SW 1271 (cell line): ENCODE results near the gene AP2A2.
"Not testable (repeated sequence)": the region's sequence is repeated elsewhere in the genome, so short reads cannot be mapped to it uniquely, and the experiment has no call there.

Experiments used
- DNase-seq, 2 experiments: peaks; one replicate each; lab custom pipeline; 2025; lab: John Stamatoyannopoulos, UW

AP2A2 gene

GRCh38 chr11:954392-955153 lies 28.9 kb downstream of the AP2A2 start:
- no peak for DNase-seq

- DNase-seq, result no peak
Observed at GRCh38 chr11:955154-956063, 29.7 kb downstream of the AP2A2 start.

GRCh38 chr11:957212-957920 lies 31.7 kb downstream of the AP2A2 start:
- DNase-seq, result no peak

- DNase-seq, result no peak
Observed at GRCh38 chr11:958101-958500, 32.4 kb downstream of the AP2A2 start.

- no peak for DNase-seq
Observed at GRCh38 chr11:959027-959426, 33.4 kb downstream of the AP2A2 start.

- no peak for DNase-seq
Observed at GRCh38 chr11:959608-960007, 33.9 kb downstream of the AP2A2 start.

GRCh38 chr11:961310-961920 lies 35.7 kb downstream of the AP2A2 start:
- not testable (repeated sequence) for DNase-seq

- no peak for DNase-seq
Observed at GRCh38 chr11:961921-962320, 36.3 kb downstream of the AP2A2 start.

- no peak for DNase-seq
Observed at GRCh38 chr11:962688-963087, 37.0 kb downstream of the AP2A2 start.

- no peak for DNase-seq
Observed at GRCh38 chr11:963852-964251, 38.2 kb downstream of the AP2A2 start.

GRCh38 chr11:965206-965775 lies 39.6 kb downstream of the AP2A2 start:
- DNase-seq, result no peak

- DNase-seq, result no peak
Observed at GRCh38 chr11:967995-968751, 42.5 kb downstream of the AP2A2 start.

GRCh38 chr11:968822-969221 lies 43.2 kb downstream of the AP2A2 start:
- DNase-seq, result no peak

- DNase-seq, result no peak
Observed at GRCh38 chr11:969651-970205, 44.1 kb downstream of the AP2A2 start.

GRCh38 chr11:970319-970871 lies 44.7 kb downstream of the AP2A2 start:
- no peak for DNase-seq

- no peak for DNase-seq
Observed at GRCh38 chr11:971092-971690, 45.5 kb downstream of the AP2A2 start.

- no peak for DNase-seq
Observed at GRCh38 chr11:971731-972365, 46.2 kb downstream of the AP2A2 start.

- DNase-seq, result no peak
Observed at GRCh38 chr11:972523-973211, 47.0 kb downstream of the AP2A2 start.

- no peak for DNase-seq
Observed at GRCh38 chr11:973237-973636, 47.6 kb downstream of the AP2A2 start.
